ENCODE data around the gene SERPIND1. TPM values are rescaled to one million over a fixed set of nuclear protein-coding genes. Genes with fewer than 3 reads are reported as not detected.
"Not testable (repeated sequence)": the region's sequence is repeated elsewhere in the genome, so short reads cannot be mapped to it uniquely, and the experiment has no call there.

Gene SERPIND1
- not detected in 2 replicates for polyA plus RNA-seq (2014; cell fraction: cytosol; rRNA removed)
- polyA plus RNA-seq (2014; cell fraction: nucleus; rRNA removed), result not detected in 2 replicates

- DNase-seq (ENCODE audit: low spot score), result no peak
These were observed at the start of gene SERPIND1 for GRCh38 chr22:20773793-20774212. Gene SERPIND1 (plus strand): TSS chr22:20774113. CDS start chr22:20779313, 5,200 bp downstream.

GRCh38 chr22:20724676-20725454 lies 49.0 kb upstream of the SERPIND1 start:
- no peak for DNase-seq (ENCODE audit: low spot score)

GRCh38 chr22:20725987-20726558 lies 47.8 kb upstream of the SERPIND1 start:
- no peak for DNase-seq (ENCODE audit: low spot score)

- DNase-seq (ENCODE audit: low spot score), result no peak
These were observed 46.5 kb upstream of the SERPIND1 start for GRCh38 chr22:20727118-20728015.

GRCh38 chr22:20728523-20729190 lies 45.3 kb upstream of the SERPIND1 start:
- no peak for DNase-seq (ENCODE audit: low spot score)

GRCh38 chr22:20729194-20729593 lies 44.7 kb upstream of the SERPIND1 start:
- DNase-seq (ENCODE audit: low spot score), result no peak

GRCh38 chr22:20732431-20732830 lies 41.5 kb upstream of the SERPIND1 start:
- DNase-seq (ENCODE audit: low spot score), result not testable (repeated sequence)

- not testable (repeated sequence) for DNase-seq (ENCODE audit: low spot score)
These were observed 38.4 kb upstream of the SERPIND1 start for GRCh38 chr22:20735356-20736162.

GRCh38 chr22:20736891-20737290 lies 37.0 kb upstream of the SERPIND1 start:
- DNase-seq (ENCODE audit: low spot score), result not testable (repeated sequence)

- no peak for DNase-seq (ENCODE audit: low spot score)
These were observed 35.4 kb upstream of the SERPIND1 start for GRCh38 chr22:20738394-20739089.

- DNase-seq (ENCODE audit: low spot score), result no peak
These were observed 33.5 kb upstream of the SERPIND1 start for GRCh38 chr22:20740222-20740951.

- no peak for DNase-seq (ENCODE audit: low spot score)
These were observed 32.8 kb upstream of the SERPIND1 start for GRCh38 chr22:20741008-20741633.

GRCh38 chr22:20741634-20742581 lies 32.0 kb upstream of the SERPIND1 start:
- no peak for DNase-seq (ENCODE audit: low spot score)

- no peak for DNase-seq (ENCODE audit: low spot score)
These were observed 31.1 kb upstream of the SERPIND1 start for GRCh38 chr22:20742764-20743163.

GRCh38 chr22:20744456-20744855 lies 29.5 kb upstream of the SERPIND1 start:
- DNase-seq (ENCODE audit: low spot score), result no peak

- DNase-seq (ENCODE audit: low spot score), result no peak
These were observed 28.8 kb upstream of the SERPIND1 start for GRCh38 chr22:20745119-20745518.

GRCh38 chr22:20746431-20747189 lies 27.3 kb upstream of the SERPIND1 start:
- no peak for DNase-seq (ENCODE audit: low spot score)
